GM10266 (cell line): Measurements from ENCODE around the gene ZBTB25.

Experiments
- DNase-seq: peaks from one replicate; pipeline ENCODE4 v3.0.0; 2012; ENCODE audit errors: extremely low spot score
- CTCF ChIP-seq: IDR thresholded peaks from 2 replicates; pipeline ENCODE4 v1.5.1; 2012; ENCODE audit warnings: mild to moderate bottlenecking, low read depth; ENCODE audit not compliant: control insufficient read depth, insufficient read depth; ENCODE audit errors: missing control alignments

Gene ZBTB25

GRCh38 chr14:64463873-64464272 lies 39.8 kb downstream of the ZBTB25 start:
- TF ChIP-seq CTCF, result no peak
- no peak for DNase-seq

- peak; percentile 32 for DNase-seq
- no peak for TF ChIP-seq CTCF
These were observed 40.4 kb downstream of the ZBTB25 start for GRCh38 chr14:64463195-64463594.

GRCh38 chr14:64461221-64461620 lies 42.4 kb downstream of the ZBTB25 start:
- DNase-seq, result no peak
- no peak for TF ChIP-seq CTCF

- TF ChIP-seq CTCF, result no peak
- no peak for DNase-seq
These were observed 44.1 kb downstream of the ZBTB25 start for GRCh38 chr14:64459405-64460136.

- no peak for DNase-seq
- TF ChIP-seq CTCF, result no peak
These were observed 49.0 kb downstream of the ZBTB25 start for GRCh38 chr14:64454671-64455070.

GRCh38 chr14:64450255-64450654 lies 53.4 kb downstream of the ZBTB25 start:
- no peak for DNase-seq
- no peak for TF ChIP-seq CTCF

- TF ChIP-seq CTCF, result no peak
- DNase-seq, result no peak
These were observed 55.6 kb downstream of the ZBTB25 start for GRCh38 chr14:64447876-64448670.
